DND-41 (cell line): ENCODE data around the gene PIEZO2.
"Not testable (repeated sequence)": the region's sequence is repeated elsewhere in the genome, so short reads cannot be mapped to it uniquely, and the experiment has no call there.

Source experiments
- ATAC-seq: fragments of 200-7000 bp; cut with Tn5 transposase; 3 replicates; pipeline ENCODE4 v1.9.1; 2021; ENCODE audit warnings: low read depth; ENCODE audit not compliant: insufficient read depth
- DNase-seq: peaks from one replicate; pipeline ENCODE4 v3.0.0-alpha.2; 2020
- H2AFZ ChIP-seq: 2 replicates; pipeline ENCODE4 v1.6.0; 2012; ENCODE audit warnings: low read depth, low read length
- H3K27ac ChIP-seq: 2 replicates; pipeline ENCODE4 v1.5.1; 2012; ENCODE audit warnings: low read length, inconsistent platforms
- H3K27me3 ChIP-seq: fragments of 200-600 bp; sonication (generic); 2 replicates; pipeline ENCODE4 v1.6.0; 2012; ENCODE audit warnings: low read length, mild to moderate bottlenecking, inconsistent platforms; ENCODE audit not compliant: insufficient read depth, poor library complexity
- H3K36me3 ChIP-seq: 2 replicates; pipeline ENCODE4 v1.5.1; 2012; ENCODE audit warnings: low read length, inconsistent platforms; ENCODE audit not compliant: insufficient read depth
- H3K4me1 ChIP-seq: 2 replicates; pipeline ENCODE4 v1.5.1; 2012; ENCODE audit warnings: mild to moderate bottlenecking, low read length; ENCODE audit not compliant: insufficient read depth
- H3K4me2 ChIP-seq: 2 replicates; pipeline ENCODE4 v1.6.0; 2012; ENCODE audit warnings: mild to moderate bottlenecking, moderate library complexity, low read length, inconsistent platforms; ENCODE audit not compliant: insufficient read depth
- H3K4me3 ChIP-seq, 2 experiments: fragments of 200-600 bp in 1 of 2; shearing (Covaris generic) in 1 of 2; 2 replicates each; pipeline ENCODE4 v1.5.1; 2012 to 2016; ENCODE audit warnings: inconsistent platforms in 2 of 2, low read length in 2 of 2, mild to moderate bottlenecking in 2 of 2, low read depth in 1 of 2, moderate library complexity in 1 of 2
- H3K79me2 ChIP-seq: 2 replicates; pipeline ENCODE4 v1.6.0; 2012; ENCODE audit warnings: low read length, inconsistent platforms; ENCODE audit not compliant: insufficient read depth
- H3K9ac ChIP-seq: 2 replicates; pipeline ENCODE4 v1.6.0; 2012; ENCODE audit warnings: low read depth, mild to moderate bottlenecking, inconsistent platforms, low read length, moderate library complexity
- H3K9me3 ChIP-seq: 2 replicates; pipeline ENCODE4 v1.5.1; 2012; ENCODE audit warnings: low read length, moderate library complexity, mild to moderate bottlenecking, inconsistent platforms; ENCODE audit not compliant: insufficient read depth, severe bottlenecking
- H4K20me1 ChIP-seq: 2 replicates; pipeline ENCODE4 v1.6.0; 2012; ENCODE audit warnings: low read length; ENCODE audit not compliant: insufficient read depth

The PIEZO2 gene

GRCh38 chr18:10637858-10638538 is 511.4 kb downstream of the PIEZO2 start:
- H3K9me3 ChIP-seq, H4K20me1 ChIP-seq, DNase-seq, H3K27me3 ChIP-seq, H3K4me2 ChIP-seq, H3K9ac ChIP-seq, ATAC-seq, H3K4me3 ChIP-seq, H2AFZ ChIP-seq, H3K79me2 ChIP-seq, H3K4me1 ChIP-seq, H3K27ac ChIP-seq, H3K36me3 ChIP-seq: not testable (repeated sequence)

GRCh38 chr18:10629076-10629475 is 520.3 kb downstream of the PIEZO2 start:
- not testable (repeated sequence) for H3K4me1 ChIP-seq, H3K9me3 ChIP-seq, H3K79me2 ChIP-seq, H3K4me2 ChIP-seq, ATAC-seq, H3K36me3 ChIP-seq, H3K27ac ChIP-seq, DNase-seq, H3K27me3 ChIP-seq, H2AFZ ChIP-seq, H3K4me3 ChIP-seq, H4K20me1 ChIP-seq, H3K9ac ChIP-seq

- H3K27ac ChIP-seq, H4K20me1 ChIP-seq, H3K9me3 ChIP-seq, H3K79me2 ChIP-seq, H3K9ac ChIP-seq, DNase-seq, H3K36me3 ChIP-seq, H3K4me3 ChIP-seq, H3K27me3 ChIP-seq, H2AFZ ChIP-seq, ATAC-seq, H3K4me1 ChIP-seq, H3K4me2 ChIP-seq: not testable (repeated sequence)
Measured at GRCh38 chr18:10626606-10627213, 522.7 kb downstream of the PIEZO2 start.

GRCh38 chr18:10623606-10624005 is 525.8 kb downstream of the PIEZO2 start:
- not testable (repeated sequence) for H3K9me3 ChIP-seq, H3K4me3 ChIP-seq, H3K79me2 ChIP-seq, H3K4me2 ChIP-seq, H3K9ac ChIP-seq, H3K4me1 ChIP-seq, H2AFZ ChIP-seq, DNase-seq, H4K20me1 ChIP-seq, H3K27ac ChIP-seq, H3K36me3 ChIP-seq, ATAC-seq, H3K27me3 ChIP-seq

- H3K4me3 ChIP-seq, DNase-seq: not testable (repeated sequence)
Measured at GRCh38 chr18:10622982-10623381, 526.4 kb downstream of the PIEZO2 start.

GRCh38 chr18:10620670-10621329 is 528.6 kb downstream of the PIEZO2 start:
- H3K9ac ChIP-seq, H3K4me3 ChIP-seq, H3K9me3 ChIP-seq, H3K4me1 ChIP-seq, H3K4me2 ChIP-seq, H3K27ac ChIP-seq, H3K79me2 ChIP-seq, ATAC-seq, H3K36me3 ChIP-seq, H3K27me3 ChIP-seq, H4K20me1 ChIP-seq, DNase-seq, H2AFZ ChIP-seq: not testable (repeated sequence)

More at GRCh38 chr18:10622982-10623381, 526.4 kb downstream of the PIEZO2 start:
- ATAC-seq, H3K9ac ChIP-seq, H3K36me3 ChIP-seq, H3K27ac ChIP-seq, H4K20me1 ChIP-seq, H3K27me3 ChIP-seq, H3K79me2 ChIP-seq, H3K4me1 ChIP-seq, H3K9me3 ChIP-seq, H3K4me2 ChIP-seq, H2AFZ ChIP-seq: not testable (repeated sequence)
